ENCODE measurements around the gene NPC2. TPM values are rescaled to one million over a fixed set of nuclear protein-coding genes. Genes with fewer than 3 reads are reported as not detected.

Gene NPC2
- total and polyA plus RNA-seq, 2 experiments from 2014 or later: 103 to 156 TPM

DNA sequence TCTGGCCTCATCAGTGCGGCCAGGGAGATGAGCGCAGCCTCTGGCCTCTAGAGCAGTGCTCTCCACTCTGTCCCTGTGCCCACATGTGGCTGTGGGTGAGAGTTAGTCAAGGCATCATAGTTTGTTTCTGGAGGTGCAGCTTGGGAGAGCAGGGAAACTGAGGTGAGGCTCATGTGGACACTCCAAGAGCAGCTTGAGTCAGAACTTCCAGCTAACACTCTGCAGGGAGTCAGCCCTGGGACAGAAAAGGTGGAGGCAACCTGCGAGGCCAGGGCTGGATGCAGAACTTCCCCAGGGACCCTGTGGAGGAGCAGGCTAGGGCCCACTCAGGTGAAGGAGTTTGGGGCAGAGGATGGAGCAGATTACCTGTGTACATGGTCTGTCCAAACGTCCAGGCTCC, 11.3 kb upstream of the NPC2 start:
- Histone ChIP-seq H4K20me1 (ENCODE audit: insufficient read depth) (no peaks in the 10 kb centered on the region), H3K36me3 (ENCODE audit: low read depth) (peaks cover 32% of the 10 kb centered on the region), H2AFZ (no peak overlapping the region), H3K27me3 (replicated peaks; ENCODE audit: insufficient read depth) (no peaks in the 10 kb centered on the region), H3K9ac (no peak overlapping the region), H3K9me2 (ENCODE audit: insufficient read depth) (no peaks in the 10 kb centered on the region), H3K27ac (no peak overlapping the region), H3F3A (ENCODE audit: insufficient read depth) (peaks cover 12% of the 10 kb centered on the region), H3K79me2 (ENCODE audit: insufficient read depth) (no peaks in the 10 kb centered on the region), H3K4me2 (ENCODE audit: unreplicated experiment) (no peak overlapping the region), H3K9me3 (ENCODE audit: low read depth) (no peaks in the 10 kb centered on the region), H3K4me1 (ENCODE audit: insufficient read depth) (no peaks in the 10 kb centered on the region), H3K4me3 (no peak overlapping the region)
- TF ChIP-seq EZH2 (IDR thresholded peaks at IDR 0.05; ENCODE audit: insufficient read depth, poor library complexity, severe bottlenecking) (no peak), EZH2phosphoT487 (IDR thresholded peaks at IDR 0.05; ENCODE audit: insufficient read depth, low read depth) (no peak)
- in situ Hi-C loops (cut with MboI): no loop called here
- DNase-seq: no peak
- 90 to 92% methylated on average over 4 of the region's 4 CpGs for WGBS, 2 experiments (ENCODE audit: low coverage in 1 of 2, low lambda C conversion rate in 2 of 2, missing lambda C conversion rate in 2 of 2)

DNA sequence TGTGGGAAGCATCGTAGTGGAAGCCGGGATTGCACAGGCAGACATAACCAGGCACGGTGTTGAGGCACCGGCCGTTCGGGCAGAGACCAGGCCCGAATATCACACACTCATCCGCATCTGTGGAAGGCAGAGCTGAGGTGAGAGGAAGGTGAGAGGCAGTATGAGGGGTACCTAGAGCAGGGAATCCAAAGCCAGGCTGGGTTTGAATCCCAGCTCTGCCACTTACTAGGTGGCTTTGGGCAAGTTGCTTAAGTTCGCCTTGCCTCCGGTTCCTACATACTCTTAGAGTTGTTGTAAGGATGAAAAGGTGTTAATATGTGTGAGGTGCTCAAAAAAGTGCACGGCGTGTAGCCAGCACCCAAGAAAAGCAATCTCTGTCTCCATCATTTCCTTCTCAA, 10.8 kb upstream of the NPC2 start:
- Histone ChIP-seq H3K9ac (no peak overlapping the region), H3K4me2 (ENCODE audit: unreplicated experiment) (no peak overlapping the region), H3K9me2 (ENCODE audit: insufficient read depth) (no peaks in the 10 kb centered on the region), H3K79me2 (ENCODE audit: insufficient read depth) (no peaks in the 10 kb centered on the region), H3K27ac (no peak overlapping the region), H3K4me1 (ENCODE audit: insufficient read depth) (no peaks in the 10 kb centered on the region), H3K9me3 (ENCODE audit: low read depth) (no peaks in the 10 kb centered on the region), H3K27me3 (replicated peaks; ENCODE audit: insufficient read depth) (no peaks in the 10 kb centered on the region), H3F3A (ENCODE audit: insufficient read depth) (peaks cover 17% of the 10 kb centered on the region), H2AFZ (no peak overlapping the region), H4K20me1 (ENCODE audit: insufficient read depth) (no peaks in the 10 kb centered on the region), H3K36me3 (ENCODE audit: low read depth) (peaks cover 37% of the 10 kb centered on the region), H3K4me3 (no peak overlapping the region)
- TF ChIP-seq EZH2 (IDR thresholded peaks at IDR 0.05; ENCODE audit: insufficient read depth, poor library complexity, severe bottlenecking) (no peak), EZH2phosphoT487 (IDR thresholded peaks at IDR 0.05; ENCODE audit: insufficient read depth, low read depth) (no peak)
- in situ Hi-C loops (cut with MboI): no loop called here
- 98 to 99% methylated on average over 9 to 12 of the region's 12 CpGs for WGBS, 2 experiments (ENCODE audit: low coverage in 1 of 2, low lambda C conversion rate in 2 of 2, missing lambda C conversion rate in 2 of 2)
- DNase-seq: no peak

- Histone ChIP-seq H3K4me2 (ENCODE audit: unreplicated experiment) (no peak overlapping the region), H3K9ac (no peak overlapping the region), H2AFZ (no peak overlapping the region), H3K9me2 (ENCODE audit: insufficient read depth) (no peaks in the 10 kb centered on the region), H4K20me1 (ENCODE audit: insufficient read depth) (no peaks in the 10 kb centered on the region), H3K36me3 (ENCODE audit: low read depth) (peaks cover 40% of the 10 kb centered on the region), H3K79me2 (ENCODE audit: insufficient read depth) (no peaks in the 10 kb centered on the region), H3K4me3 (no peak overlapping the region), H3K27ac (no peak overlapping the region), H3K4me1 (ENCODE audit: insufficient read depth) (no peaks in the 10 kb centered on the region), H3K9me3 (ENCODE audit: low read depth) (no peaks in the 10 kb centered on the region), H3F3A (ENCODE audit: insufficient read depth) (peaks cover 22% of the 10 kb centered on the region), H3K27me3 (replicated peaks; ENCODE audit: insufficient read depth) (no peaks in the 10 kb centered on the region)
- 85 to 90% methylated on average over 12 to 14 of the region's 14 CpGs for WGBS, 2 experiments (ENCODE audit: low coverage in 1 of 2, low lambda C conversion rate in 2 of 2, missing lambda C conversion rate in 2 of 2)
- TF ChIP-seq EZH2 (IDR thresholded peaks at IDR 0.05; ENCODE audit: insufficient read depth, poor library complexity, severe bottlenecking) (no peak), EZH2phosphoT487 (IDR thresholded peaks at IDR 0.05; ENCODE audit: insufficient read depth, low read depth) (no peak)
- no peak for DNase-seq
- in situ Hi-C loops (cut with MboI): no loop called here
Observed at GRCh38 chr14:74503291-74503937, 10.3 kb upstream of the NPC2 start.

GRCh38 chr14:74502236-74503019, 9.3 kb upstream of the NPC2 start:
- Histone ChIP-seq H3K4me2 (ENCODE audit: unreplicated experiment) (no peak overlapping the region), H3K79me2 (ENCODE audit: insufficient read depth) (no peaks in the 10 kb centered on the region), H3F3A (ENCODE audit: insufficient read depth) (peaks cover 32% of the 10 kb centered on the region), H3K27me3 (replicated peaks; ENCODE audit: insufficient read depth) (no peaks in the 10 kb centered on the region), H3K4me3 (no peak overlapping the region), H3K9me2 (ENCODE audit: insufficient read depth) (no peaks in the 10 kb centered on the region), H3K9me3 (ENCODE audit: low read depth) (no peaks in the 10 kb centered on the region), H2AFZ (no peak overlapping the region), H4K20me1 (ENCODE audit: insufficient read depth) (no peaks in the 10 kb centered on the region), H3K36me3 (ENCODE audit: low read depth) (peaks cover 34% of the 10 kb centered on the region), H3K27ac (no peak overlapping the region), H3K9ac (no peak overlapping the region), H3K4me1 (ENCODE audit: insufficient read depth) (no peaks in the 10 kb centered on the region)
- in situ Hi-C loops (cut with MboI): no loop called here
- peak; percentile 53 for DNase-seq
- TF ChIP-seq EZH2 (IDR thresholded peaks at IDR 0.05; ENCODE audit: insufficient read depth, poor library complexity, severe bottlenecking) (no peak), EZH2phosphoT487 (IDR thresholded peaks at IDR 0.05; ENCODE audit: insufficient read depth, low read depth) (no peak)
- 87 to 91% methylated on average over 18 to 21 of the region's 21 CpGs for WGBS, 2 experiments (ENCODE audit: low coverage in 1 of 2, low lambda C conversion rate in 2 of 2, missing lambda C conversion rate in 2 of 2)
